ENCODE measurements around the gene TRMT1L. TPM values are rescaled to one million over a fixed set of nuclear protein-coding genes. Genes with fewer than 3 reads are reported as not detected.

Gene TRMT1L
- total and polyA plus RNA-seq, 2 of the 8 experiments (the other 6 are each of a cell fraction or from before 2014, with no cell fraction given), result 13.8 to 22.3 TPM

DNA sequence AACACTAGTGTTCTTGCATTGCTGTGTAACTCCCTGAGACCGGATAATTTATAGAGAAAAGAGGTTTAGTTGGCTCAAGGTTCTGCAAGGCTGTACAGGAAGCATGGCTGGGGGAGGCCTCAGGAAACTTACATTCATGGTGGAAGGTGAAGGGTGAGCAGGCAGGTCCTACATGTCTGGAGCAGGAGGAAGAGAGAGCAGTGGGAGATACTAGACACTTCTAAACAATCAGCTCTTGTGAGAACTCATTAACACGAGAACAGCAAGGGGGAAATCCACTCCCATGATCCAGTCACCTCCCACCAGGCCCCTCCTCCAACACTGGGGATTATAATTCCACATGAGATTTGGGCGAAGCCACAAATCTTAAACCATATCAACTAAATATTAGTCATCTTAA lies 81.3 kb downstream of the TRMT1L start:
- ChIA-PET CTCF (ENCODE audit: partially characterized antibody) (no interaction called here), POLR2A (ENCODE audit: partially characterized antibody) (interaction anchor here (1.0 to 1.3 kb wide), 3 partner anchors 10 to 32 kb away, joined by 3 read pairs; no protein-coding TSS in a partner anchor)
- H3K79me2 ChIP-seq (ENCODE audit: control insufficient read depth in 1 of 2, insufficient read depth in 2 of 2, low read length in 2 of 2), result peaks cover 7 to 97% of the 10 kb centered on the region in 2 experiments; a peak in 3 of 4 replicates
- TF ChIP-seq RAD21 (IDR thresholded peaks at IDR 0.05 in 1 of 2, conservative IDR thresholded peaks at IDR 0.05 in 1 of 2; ENCODE audit: low read depth in 2 of 2, low read length in 2 of 2) (no peak), POU5F1 (IDR thresholded peaks at IDR 0.05; ENCODE audit: low read depth, low read length) (no peak), KDM4A (IDR thresholded peaks at IDR 0.05; ENCODE audit: low read depth, low read length, severe bottlenecking) (no peak), CEBPB (IDR thresholded peaks at IDR 0.05; ENCODE audit: low read depth, low read length) (no peak), SP4 (IDR thresholded peaks at IDR 0.05; ENCODE audit: low read length) (no peak), BCL11A (IDR thresholded peaks at IDR 0.05; ENCODE audit: low read depth in 2 of 2, low read length in 2 of 2) (no peak), JUND (IDR thresholded peaks at IDR 0.05; ENCODE audit: low read length) (no peak), BACH1 (IDR thresholded peaks at IDR 0.05; ENCODE audit: low read length) (no peak), BRCA1 (IDR thresholded peaks at IDR 0.05; ENCODE audit: low read depth, low read length) (no peak), SIN3A (conservative IDR thresholded peaks at IDR 0.05 in 1 of 2, IDR thresholded peaks at IDR 0.05 in 1 of 2; ENCODE audit: low read depth in 1 of 2, low read length in 2 of 2) (no peak), SP2 (IDR thresholded peaks at IDR 0.05; ENCODE audit: low read length) (no peak), KDM1A (IDR thresholded peaks at IDR 0.05; ENCODE audit: borderline replicate concordance, low read length) (no peak), CBX5 (IDR thresholded peaks at IDR 0.05; ENCODE audit: low read depth, low read length) (no peak), PHF8 (conservative IDR thresholded peaks at IDR 0.05; ENCODE audit: low read depth, low read length) (no peak)

More for the DNA sequence above, 81.3 kb downstream of the TRMT1L start:
- Histone ChIP-seq H3K18ac (ENCODE audit: extremely low read depth, low read length) (peak overlapping the region; percentile 72; the same call in 1 of the 2 replicates), H4K5ac (ENCODE audit: insufficient read length, low read depth, low read length) (peak overlapping the region; percentile 28), H3K4me3 (ENCODE audit: extremely low read depth in 1 of 4, insufficient read depth in 2 of 4, low read depth in 3 of 4, low read length in 4 of 4) (no peak overlapping the region), H3K56ac (replicated peaks; ENCODE audit: insufficient read length, low read depth, low read length) (no peak overlapping the region), H3K27me3 (replicated peaks in 1 of 4; ENCODE audit: control insufficient read depth in 3 of 4, extremely low read depth in 1 of 4, insufficient read depth in 3 of 4, low read length in 3 of 4) (no peaks in the 10 kb centered on the region), H2BK20ac (ENCODE audit: low read length) (no peak overlapping the region), H3K79me1 (ENCODE audit: low read depth, low read length) (peaks cover 3% of the 10 kb centered on the region; the same call in 1 of the 2 replicates), H3K9me3 (ENCODE audit: insufficient read depth in 2 of 2, low read depth in 1 of 2, low read length in 1 of 2) (no peaks in the 10 kb centered on the region), H4K8ac (ENCODE audit: extremely low read depth, insufficient read depth, low read length) (no peak overlapping the region), H3K36me3 (ENCODE audit: control insufficient read depth in 2 of 4, insufficient read depth in 4 of 4, low read length in 3 of 4) (peaks cover 0 to 4% (median 1%) of the 10 kb centered on the region in 4 experiments; a peak in 1 of 8 replicates), H2BK5ac (ENCODE audit: low read depth, low read length) (peak overlapping the region; percentile 47; the same call in 1 of the 2 replicates), H3K27ac (ENCODE audit: low read depth, low read length) (no peak overlapping the region), H3K4ac (replicated peaks; ENCODE audit: insufficient read length, low read depth, low read length) (peak overlapping the region; percentile 57), H3K23me2 (ENCODE audit: low read depth, low read length) (no peaks in the 10 kb centered on the region), H3K9ac (replicated peaks in 1 of 4; ENCODE audit: extremely low read depth in 1 of 4, low read depth in 3 of 4, low read length in 3 of 4) (no peak overlapping the region), H4K91ac (replicated peaks; ENCODE audit: insufficient read length, low read length) (no peak overlapping the region), H2BK12ac (ENCODE audit: low read depth, low read length) (no peak overlapping the region; the same call in 1 of the 2 replicates), H2AK5ac (ENCODE audit: low read depth, low read length) (no peak overlapping the region), H3K23ac (ENCODE audit: insufficient read length) (no peak overlapping the region), H4K20me1 (replicated peaks in 1 of 2; ENCODE audit: control insufficient read depth in 1 of 2, insufficient read depth in 2 of 2, low read length in 2 of 2) (peaks cover 1 to 2% of the 10 kb centered on the region in 2 experiments), H2BK15ac (ENCODE audit: low read length) (no peak overlapping the region), H2AFZ (ENCODE audit: low read length) (no peak overlapping the region), H3K4me1 (replicated peaks in 1 of 4; ENCODE audit: control insufficient read depth in 3 of 4, insufficient read depth in 4 of 4, low read length in 3 of 4) (peaks cover 0 to 24% (median 6%) of the 10 kb centered on the region in 4 experiments; a peak in 6 of 7 replicates), H2BK120ac (replicated peaks; ENCODE audit: low read depth, low read length) (no peak overlapping the region), H3K14ac (ENCODE audit: insufficient read length) (no peak overlapping the region), H3K4me2 (ENCODE audit: insufficient read depth in 1 of 2, low read depth in 2 of 2, low read length in 2 of 2) (peak overlapping the region; percentile 29 to 49; a peak in 3 of 4 replicates)
- DNase-seq (ENCODE audit: low read depth in 1 of 2, low spot score in 2 of 2), result no peak
- FAIRE-seq, result no peak
- 86% methylated on average over 3 of the region's 3 CpGs; no CpG with 5 or more reads in 1 of the 2 experiments for WGBS, 2 experiments (ENCODE audit: extremely low coverage in 1 of 2, insufficient coverage in 1 of 2, insufficient read length in 1 of 2, insufficient replicate concordance in 2 of 2, low coverage in 1 of 2, low lambda C conversion rate in 2 of 2, missing lambda C conversion rate in 1 of 2)

Measured in H1 (cell line).